GM18909 (cell line): ENCODE results near the gene FGA.
"Not testable (repeated sequence)": the region's sequence is repeated elsewhere in the genome, so short reads cannot be mapped to it uniquely, and the experiment has no call there.

Source experiments
- ATAC-seq: cut with Tn5 transposase; IDR thresholded peaks from one replicate; pipeline ENCODE4 v1.9.1; 2021; ENCODE audit warnings: mild to moderate bottlenecking; ENCODE audit not compliant: unreplicated experiment, poor library complexity

FGA gene

DNA sequence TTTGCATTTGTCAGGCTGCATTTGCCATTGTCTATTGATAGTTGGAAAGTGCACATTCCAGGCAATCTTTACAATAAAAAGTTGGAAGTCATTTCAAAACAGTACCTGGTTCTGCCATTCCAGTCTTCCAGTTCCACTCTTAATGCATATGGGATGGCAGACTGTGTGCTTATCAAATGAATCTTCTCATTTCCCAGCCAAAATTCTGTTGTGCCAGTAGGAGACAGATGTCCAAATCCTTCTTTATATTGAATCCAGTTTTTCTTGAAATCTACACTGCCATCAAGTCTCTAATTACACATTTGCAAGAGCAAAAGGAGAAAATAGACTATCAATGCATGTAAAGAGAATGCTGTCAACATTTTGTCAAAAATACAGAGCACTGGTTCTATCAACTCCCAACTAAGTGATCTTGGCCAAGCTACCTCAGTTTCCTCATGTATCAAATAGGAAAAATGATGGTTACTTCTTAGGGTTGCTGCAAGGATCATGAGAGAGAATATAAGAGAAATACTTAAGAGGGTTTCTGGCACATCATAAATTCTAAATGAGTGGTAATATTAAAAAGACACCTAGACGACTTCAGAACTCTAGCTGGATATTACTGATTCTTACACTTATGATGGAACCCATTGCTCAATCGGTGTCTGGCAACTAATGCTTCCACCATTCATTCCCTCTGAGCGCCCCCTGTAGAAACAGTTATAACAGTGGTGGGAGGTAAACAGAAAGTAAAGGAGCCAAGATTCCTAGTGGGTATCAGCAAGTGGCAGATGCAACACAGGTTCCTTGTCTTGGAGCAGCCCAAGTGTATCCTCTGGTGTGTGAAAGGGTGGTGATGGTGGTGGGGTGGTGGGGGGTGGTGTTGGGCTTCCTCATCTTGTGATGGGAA, 18.1 kb upstream of the FGA start:
- ATAC-seq: no peak

DNA sequence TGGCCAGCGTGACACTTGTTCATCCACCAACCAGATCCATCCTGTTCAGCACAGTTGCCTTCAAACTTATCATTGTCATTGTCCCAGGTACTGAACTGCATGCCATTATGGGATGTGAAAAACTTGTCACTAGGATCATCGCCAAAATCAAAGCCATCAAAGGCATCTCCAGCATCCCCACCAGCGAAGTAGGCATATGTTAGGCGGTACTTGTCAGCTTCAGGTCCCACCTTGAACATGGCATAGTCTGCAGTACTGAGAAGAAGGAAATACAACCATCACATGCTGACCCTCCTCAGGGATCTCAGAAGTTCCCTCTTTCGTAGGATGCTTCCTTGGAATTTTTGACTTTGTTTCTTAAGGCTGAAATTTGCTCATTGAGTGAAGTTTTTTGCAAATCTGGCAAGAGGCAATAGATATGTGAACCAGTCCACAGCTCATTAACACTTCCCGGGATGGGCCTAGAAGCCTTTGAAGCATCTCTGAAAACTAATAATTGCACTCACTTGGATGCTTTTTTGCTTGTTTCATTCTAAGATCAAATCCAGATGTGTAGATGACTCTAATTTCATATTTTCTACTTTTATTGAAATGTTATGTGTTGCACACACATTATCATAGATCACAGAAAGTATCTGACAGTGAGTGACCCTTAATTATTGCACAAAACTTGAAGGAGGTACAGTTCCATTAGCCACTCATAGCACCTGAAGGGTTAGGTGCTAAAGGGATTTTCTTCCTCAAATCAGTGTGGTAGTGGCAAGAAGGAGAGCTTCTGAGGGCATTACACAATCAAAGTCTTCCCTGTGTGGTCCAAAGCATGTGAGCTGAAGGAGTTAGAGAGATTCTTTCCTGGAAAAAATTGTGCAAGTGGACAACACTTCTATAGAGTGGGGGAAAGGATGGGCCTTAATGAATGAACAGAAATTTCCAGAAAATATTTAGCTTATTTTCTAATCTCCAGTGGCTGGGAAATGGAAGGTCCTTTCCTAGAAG, 16.5 kb upstream of the FGA start:
- no peak for ATAC-seq

DNA sequence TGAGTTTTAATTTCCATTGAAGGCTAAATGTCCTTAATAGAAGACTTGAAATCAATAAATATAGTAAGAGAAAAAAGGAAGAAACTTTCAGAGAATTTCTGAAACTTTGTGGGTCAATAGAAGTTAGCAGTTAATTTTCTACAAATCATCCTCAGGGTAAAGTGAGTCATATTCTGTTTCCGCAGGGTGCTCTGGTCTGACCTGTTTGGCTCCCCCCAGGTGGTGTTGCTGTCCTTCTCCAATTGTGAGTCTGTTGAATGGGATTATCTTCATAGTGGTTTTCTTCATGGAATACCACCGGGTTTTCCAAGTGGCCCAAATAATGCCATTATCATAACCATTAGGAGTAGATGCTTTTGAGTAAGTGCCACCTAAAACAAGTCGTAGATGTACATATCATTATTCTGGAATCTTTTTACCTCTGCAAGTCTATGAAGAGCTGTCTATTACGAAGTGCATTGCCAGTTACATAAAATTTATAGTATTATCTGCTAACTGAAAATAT, 14.2 kb upstream of the FGA start:
- ATAC-seq: no peak

DNA sequence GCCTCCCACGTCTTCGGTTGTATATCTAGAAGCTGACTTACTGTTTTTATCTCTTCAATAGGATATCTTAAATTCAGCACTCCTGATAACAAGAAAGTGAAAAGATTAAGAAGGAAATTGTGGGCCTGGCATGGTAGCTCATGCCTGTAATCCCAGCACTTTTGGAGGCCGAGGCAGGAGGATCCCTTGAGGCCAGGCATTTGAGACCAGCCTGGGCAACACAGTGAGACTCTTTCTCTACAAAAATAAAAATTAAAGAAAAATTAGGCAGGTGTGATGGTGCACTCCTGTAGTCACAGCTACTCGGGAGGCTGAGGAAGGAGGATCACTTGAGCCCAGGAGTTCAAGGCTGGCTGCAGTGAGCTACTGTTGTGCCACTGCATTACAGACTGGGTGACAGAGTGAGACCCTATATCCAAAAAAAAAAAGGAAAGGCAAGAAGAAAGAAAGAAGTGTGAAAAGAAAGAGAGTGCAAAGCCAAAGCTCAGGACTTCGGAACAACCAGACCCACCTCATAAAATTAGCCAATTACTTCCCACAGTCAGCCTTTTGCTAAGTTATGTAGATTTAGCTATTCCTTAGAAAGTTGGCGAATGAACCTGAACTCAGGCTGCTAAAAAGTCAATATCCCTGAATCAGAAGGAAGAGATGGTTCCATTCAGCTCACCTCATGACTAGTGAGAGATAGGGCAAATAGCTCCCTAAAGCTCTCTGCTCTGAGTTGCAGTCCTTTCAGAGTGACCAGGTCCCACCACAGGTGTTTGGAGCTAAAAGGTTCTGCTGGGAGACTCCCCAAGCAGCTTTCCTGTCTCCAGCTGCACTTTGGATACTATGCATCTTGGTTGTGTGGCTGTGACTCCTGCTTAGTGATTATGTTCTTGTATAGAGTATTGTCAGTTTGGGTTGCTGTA, 12.7 kb upstream of the FGA start:
- ATAC-seq: no peak

DNA sequence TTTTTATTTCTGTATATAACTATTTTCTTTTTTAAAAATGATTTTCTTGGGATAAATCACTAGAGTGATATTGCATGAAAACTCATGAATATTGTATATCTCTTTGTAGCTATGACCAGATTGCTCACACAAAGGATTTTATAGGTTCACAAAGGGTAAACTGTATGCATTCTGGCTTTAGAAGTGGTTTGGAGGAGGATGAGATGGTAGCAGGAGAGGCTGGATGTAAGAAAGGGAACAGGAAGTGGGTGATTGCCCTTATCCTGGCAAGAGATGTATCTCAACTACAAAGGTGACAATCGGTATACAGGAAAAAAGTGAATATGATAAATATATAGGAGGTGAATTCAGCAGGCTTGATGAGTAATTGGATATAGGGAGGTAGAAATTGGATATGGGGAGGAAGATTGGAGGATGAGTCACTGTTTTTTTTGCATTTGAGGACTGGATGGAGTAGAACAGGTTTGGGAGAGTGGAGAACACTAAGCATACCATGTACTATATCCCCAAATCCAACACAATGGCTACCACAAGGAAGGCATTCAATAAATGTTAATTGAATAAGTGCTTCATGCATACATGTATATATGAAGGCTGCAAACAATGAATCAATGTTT, 12.0 kb upstream of the FGA start:
- ATAC-seq: no peak

DNA sequence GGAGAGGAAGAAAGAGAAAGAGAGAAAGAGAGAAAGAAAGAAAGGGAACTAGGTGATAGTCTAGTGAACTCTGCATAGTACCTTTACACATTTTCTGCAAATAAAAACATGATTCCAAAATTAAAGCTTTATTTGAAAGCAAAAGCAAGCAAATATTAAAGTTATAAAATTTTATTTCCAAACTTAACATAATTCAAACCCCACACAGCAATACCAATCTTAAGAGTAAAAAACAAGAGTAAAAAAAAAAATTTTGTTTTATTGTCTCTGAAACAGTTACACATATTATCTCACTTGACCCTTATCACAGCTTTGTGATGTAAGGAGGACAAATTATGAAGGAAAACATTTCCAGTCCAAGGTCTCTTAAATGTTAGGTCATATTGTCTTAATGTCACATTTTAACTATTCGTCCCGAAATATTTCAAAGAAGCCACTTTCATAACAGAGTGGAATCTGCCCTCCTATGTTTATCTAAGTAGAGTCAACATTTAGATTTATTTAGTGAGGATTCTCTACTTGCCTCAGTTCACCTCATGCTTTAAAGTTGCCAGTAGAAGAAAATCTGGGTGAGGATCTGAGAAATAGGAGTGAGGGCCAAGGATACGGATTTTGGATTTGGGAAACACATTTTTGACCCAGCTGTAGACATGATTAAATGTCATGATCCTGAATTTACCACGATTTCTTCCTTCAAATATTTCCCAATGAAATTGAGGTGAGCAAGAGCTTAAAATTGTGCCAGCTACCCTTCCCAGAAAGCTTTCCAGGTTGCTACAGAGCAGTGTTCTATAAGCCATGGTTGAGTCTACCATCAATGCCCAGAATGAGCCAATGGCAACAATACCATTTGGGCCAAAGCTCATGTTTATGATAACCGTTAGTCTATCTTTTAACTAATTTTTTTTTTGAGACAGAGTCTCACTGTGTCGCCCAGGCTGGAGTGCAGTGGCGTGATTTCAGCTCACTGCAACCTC, 7.5 kb upstream of the FGA start:
- ATAC-seq: no peak

DNA sequence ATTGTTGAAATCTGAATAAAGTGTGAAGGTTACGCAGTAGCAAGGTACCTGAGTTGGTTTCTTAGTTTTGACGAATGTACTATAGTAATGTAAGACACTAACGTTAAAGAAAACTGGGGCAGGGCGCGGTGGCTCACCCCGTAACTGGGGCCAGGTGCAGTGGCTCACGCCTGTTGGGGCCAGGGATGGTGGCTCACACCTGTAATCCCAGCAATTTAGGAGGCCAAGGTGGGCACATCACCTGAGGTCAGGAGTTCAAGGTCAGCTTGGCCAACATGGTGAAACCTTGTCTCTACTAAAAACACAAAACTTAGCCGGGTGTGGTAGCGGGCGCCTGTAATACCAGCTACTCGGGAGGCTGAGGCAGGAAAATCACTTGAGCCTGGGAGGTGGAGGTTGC, 6.7 kb upstream of the FGA start:
- ATAC-seq: not testable (repeated sequence)

DNA sequence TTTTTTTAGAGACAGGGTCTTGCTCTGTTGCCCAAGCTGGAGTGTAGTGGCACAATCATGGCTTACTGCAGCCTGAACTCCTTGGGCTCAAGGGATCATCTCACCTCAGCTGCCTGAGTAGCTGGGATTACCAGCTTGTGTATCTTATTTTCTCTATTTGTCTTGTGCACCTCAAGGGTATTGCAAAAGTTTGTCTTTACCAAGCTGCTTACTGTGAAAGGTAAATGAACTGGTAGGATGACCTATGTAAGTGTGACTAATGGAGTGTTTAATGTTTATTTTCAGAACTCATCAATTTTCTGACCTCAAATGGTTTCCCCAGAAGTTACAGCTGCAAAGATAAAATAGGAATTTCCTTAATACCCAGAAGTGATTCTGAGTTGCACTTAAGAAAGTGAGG, 5.3 kb upstream of the FGA start:
- no peak for ATAC-seq

DNA sequence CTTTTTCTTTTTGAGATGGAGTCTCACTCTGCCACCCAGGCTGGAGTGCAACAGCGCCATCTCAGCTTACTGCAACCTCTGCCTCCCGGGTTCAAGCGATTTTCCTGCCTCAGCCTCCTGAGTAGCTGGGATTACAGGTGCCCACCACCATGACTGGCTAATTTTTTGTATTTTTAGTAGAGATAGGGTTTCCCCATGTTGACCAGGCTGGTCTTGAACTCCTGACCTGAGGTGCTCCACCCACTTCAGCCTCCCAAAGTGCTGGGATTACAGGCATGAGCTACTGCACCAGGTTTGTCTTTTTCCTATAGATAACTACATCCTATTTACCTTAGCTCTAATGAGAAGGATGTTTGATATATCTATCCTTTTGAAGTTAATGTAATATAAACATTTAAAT, 3.8 kb upstream of the FGA start:
- not testable (repeated sequence) for ATAC-seq

DNA sequence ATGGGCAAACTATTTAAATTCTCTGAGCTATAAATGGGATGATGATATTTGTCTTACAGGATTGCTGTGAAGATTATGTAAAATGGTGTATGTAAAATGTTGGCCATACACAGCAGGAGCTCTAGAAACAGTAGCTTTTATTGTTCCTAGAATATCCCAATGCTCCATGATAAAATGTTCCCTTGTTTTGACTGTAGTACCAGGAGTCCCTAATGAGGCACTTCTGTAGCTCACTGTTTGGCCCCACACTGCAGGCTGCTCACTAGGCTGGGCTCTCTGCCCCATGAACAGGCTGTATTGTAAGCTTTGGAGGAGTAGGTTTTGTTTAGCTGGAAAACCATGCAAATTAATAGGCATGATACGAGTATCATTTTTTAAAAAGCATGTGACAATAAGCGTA, 3.3 kb upstream of the FGA start:
- no peak for ATAC-seq

DNA sequence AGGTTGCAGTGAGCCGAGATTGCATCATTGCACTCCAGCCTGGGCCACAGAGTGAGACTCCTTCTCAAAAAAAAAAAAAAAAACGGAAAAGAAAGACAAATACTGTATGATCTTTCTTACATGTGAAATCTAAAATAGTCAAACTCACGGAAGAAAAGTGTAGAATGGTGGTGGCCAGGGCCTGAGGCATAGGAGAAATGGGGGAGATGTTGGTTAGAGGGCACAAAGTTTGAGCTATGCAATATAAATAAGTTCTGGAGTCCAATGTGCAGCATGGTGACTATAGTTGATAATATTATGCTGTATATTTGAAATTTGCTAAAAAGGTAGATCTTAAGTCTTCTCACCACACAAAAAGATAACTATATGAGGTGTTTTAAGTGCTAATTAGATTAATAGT, 1.3 kb upstream of the FGA start:
- ATAC-seq: no peak

DNA sequence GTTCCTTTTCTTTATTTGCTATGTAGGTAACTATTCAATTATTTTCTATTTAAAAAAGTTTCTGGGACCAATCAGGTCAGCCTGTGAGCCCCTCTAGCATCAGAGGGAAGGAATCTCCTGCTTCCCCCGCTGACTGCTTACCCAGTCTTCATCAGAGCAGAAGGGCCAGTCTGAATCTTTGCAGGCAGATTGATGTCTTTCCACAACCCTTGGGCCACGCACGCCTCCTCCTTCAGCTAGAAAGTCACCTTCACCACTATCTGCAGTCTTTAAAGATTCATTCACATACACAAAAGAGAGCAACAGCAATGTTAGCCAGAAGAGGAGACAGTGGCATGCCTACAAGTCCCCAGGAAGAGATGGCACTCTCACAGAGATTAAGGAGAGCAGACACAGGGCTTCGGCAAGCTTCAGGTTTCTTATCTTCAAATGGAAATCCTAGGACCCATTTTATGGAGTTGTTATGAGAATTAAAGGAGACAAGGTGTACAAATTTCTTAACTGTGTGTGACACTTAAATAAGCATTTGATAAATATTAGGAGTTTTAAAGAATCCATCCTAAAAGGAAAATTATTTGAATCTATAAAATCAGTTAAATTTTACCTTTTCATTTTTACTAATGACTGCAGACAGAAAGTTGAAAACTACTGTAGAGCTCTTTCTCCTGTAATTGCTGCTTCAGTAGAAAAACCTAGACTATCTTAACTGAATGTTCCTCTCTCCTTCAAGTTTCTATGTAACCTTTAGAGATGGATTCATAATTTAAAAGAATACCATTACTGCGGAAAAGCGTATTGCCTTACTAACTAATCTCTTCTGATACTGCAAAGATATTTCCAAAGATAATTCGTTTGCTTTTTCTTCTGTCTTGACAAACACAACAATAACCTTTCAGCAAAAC, 995 bp downstream of the FGA start:
- ATAC-seq: no peak

DNA sequence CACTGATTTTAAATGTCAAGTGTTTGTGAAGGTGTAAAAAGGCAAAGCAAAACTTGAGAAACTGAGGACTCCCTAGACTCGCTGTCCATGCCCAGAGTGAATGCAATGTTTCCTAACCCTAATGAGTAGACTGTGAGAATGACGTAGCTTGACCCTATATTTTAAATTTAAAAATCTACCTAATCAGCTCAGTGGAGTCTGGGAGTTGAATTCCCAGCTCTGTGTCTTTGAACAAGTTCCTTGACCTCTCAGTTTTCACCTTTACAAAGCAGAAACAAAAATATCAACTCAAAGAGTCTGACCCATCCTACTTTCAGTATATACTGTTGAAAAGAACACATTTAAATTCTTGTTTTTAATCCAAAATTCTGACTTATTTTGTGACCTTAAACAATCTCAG, 2.3 kb downstream of the FGA start:
- ATAC-seq: no peak

DNA sequence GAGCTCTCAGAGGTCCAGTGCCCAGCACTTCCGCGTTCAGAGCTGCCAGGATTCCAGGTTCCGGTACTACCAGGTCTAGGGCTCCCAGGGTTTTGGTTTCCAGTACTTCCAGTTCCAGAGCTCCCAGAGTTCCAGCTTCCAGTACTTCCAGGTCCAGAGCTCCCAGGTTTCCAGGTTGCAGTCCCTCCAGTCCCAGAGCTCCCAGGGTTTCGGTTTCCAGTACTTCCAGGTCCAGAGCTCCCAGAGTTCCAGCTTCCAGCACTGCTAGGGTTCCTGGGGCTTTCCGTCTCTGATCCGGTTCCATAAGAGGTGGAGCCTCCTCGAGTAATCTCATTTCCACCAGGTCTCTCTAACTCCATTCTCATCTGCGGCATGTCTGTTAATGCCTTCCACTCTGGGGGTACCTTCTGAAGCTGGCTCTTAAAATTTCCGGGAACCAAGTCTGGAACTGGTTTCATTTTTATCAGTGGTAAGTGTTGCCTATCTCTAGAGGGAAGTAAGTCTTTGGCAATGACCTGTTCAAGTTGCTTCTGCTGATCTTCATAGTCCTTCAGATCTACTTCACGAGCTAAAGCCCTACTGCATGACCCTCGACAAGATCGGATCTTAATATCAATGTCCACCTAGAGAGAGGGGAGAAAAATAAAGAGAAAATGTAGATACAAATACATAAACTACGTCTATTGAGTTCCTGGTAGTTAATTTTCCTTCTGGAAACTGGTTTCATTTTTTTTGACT, 4.1 kb downstream of the FGA start:
- ATAC-seq: no peak

DNA sequence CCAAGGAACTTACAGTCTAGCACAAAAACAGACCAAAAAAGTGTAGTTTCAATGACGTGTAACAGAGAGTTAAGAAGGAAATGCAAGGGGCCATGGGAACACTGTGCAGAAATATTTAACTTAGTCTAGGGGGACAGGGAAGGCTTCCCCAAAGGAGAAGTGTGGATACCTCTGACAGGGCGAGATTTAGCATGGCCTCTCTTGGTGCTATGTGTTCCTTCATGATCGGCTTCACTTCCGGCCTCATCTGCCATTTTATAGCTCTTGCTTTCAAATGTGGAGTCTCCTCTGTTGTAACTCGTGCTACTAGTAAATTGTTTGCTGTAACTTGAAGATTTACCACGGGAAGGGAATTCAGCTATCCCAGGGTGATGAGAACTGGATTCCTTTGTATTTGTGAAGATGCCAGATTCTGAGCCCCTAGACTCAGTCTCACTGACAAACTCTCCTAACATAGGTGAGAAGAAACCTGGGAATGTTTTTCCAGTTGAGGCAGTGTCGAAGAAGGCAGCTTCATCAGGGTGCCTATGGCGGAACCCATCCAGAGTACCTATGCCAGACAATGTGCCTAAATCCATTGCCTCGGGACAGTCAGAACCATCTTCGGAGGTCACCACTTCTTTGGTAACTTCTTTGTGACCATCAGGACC, 5.0 kb downstream of the FGA start:
- no peak for ATAC-seq

DNA sequence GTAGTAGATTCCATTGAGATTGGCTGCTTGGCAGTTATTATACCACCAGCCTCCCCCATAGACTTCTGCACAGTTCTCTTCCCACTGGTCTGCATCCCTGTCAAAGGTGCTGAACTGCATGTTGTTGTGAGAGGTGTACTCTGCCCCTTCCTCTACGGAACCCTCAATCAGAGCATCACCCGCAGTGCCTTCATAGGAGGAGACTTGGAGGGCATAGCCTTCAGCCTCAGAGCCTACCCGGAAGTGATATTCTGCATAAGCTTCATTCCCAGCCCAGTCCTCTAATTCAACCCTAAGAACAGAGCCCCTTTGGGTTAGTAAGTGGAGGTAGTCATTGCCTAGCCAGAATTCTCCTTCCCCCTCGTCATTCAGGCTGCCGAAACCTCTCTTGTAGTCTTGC, 6.3 kb downstream of the FGA start:
- no peak for ATAC-seq
